HFFc6 (cell line): ENCODE data around the gene OSER1. TPM values are rescaled to one million over a fixed set of nuclear protein-coding genes. Genes with fewer than 3 reads are reported as not detected.
A peak's percentile ranks its signal among the peaks of the same experiment; 100 is the strongest.

Experiments
- DNase-seq: peaks from one replicate; pipeline ENCODE4 v3.0.0-alpha.2; 2018
- H3K27ac Mint-ChIP-seq: 2 replicates; pipeline ENCODE4 v1.8.0; 2020; ENCODE audit warnings: mild to moderate bottlenecking, mixed read lengths
- H3K27me3 Mint-ChIP-seq: 2 replicates; pipeline ENCODE4 v1.8.0; 2021; ENCODE audit warnings: mild to moderate bottlenecking, moderate library complexity, mixed read lengths; ENCODE audit not compliant: insufficient read depth
- H3K36me3 Mint-ChIP-seq: 2 replicates; pipeline ENCODE4 v1.8.0; 2021; ENCODE audit warnings: low read depth, mixed read lengths
- H3K4me1 Mint-ChIP-seq: 2 replicates; pipeline ENCODE4 v1.8.0; 2020; ENCODE audit warnings: low read depth, mixed read lengths
- H3K4me3 Mint-ChIP-seq: 2 replicates; pipeline ENCODE4 v1.8.0; 2020; ENCODE audit warnings: mild to moderate bottlenecking, moderate library complexity, mixed read lengths
- H3K9me3 Mint-ChIP-seq: 2 replicates; pipeline ENCODE4 v1.8.0; 2020; ENCODE audit warnings: mild to moderate bottlenecking, mixed read lengths
- total RNA-seq, 6 experiments: library from RNA; stranded (reverse); fragmentation: NEBNext Ultra II Directional; extraction: Animal tissue kit (Norgen Biotek cat#: 25700); gene quantifications; 2 replicates in 1 of 6; 3 replicates in 5 of 6; pipeline ENCODE4 v1.2.3, GENCODE V29; 2021
- TF ChIP-seq, protein P1 (sequence below): fragments of 200-600 bp; sonication (generic); IDR thresholded peaks from 2 replicates; pipeline ENCODE4 v1.5.0; 2021; ENCODE audit warnings: antibody characterized with exemption, mild to moderate bottlenecking

Gene OSER1
- total RNA-seq, 6 experiments from 2014 or later: 33.1 to 38.8 (median 36.2) TPM

DNA sequence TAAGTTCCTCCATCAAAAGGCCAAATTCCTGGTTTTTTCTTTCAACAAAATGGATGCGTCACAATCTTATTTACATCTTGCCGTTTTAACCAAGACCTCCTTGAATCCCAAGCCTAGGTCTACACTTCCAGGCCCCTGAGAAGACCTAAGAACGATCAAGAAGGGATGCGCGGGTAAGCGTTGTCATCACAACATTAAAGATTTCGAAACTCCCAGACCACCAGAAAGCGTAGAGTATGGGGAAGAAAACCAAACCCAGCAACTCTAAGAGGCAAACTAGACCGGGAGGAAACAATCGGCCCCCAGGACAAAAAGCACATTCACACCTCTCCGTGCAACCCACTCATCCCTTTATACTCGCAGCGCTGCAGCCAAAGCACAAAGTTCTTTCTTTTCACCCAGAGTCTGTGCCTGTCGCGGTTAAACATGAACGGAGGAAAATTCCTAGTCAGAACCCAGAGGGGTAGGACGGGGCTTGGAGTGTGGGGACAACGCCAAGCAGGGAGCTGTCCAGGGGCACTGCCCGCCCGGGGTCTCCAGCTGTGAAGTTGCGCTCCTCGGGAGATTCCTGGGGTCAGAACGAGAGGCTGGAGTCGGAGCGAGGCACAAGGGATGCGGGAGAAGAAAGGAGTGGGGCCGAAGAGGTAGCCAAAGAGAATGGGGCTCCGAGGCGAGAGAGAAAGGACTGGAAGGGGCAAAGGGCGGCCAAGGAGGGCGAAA lies 725 bp downstream of the OSER1 start:
- TF ChIP-seq, protein P1, sequence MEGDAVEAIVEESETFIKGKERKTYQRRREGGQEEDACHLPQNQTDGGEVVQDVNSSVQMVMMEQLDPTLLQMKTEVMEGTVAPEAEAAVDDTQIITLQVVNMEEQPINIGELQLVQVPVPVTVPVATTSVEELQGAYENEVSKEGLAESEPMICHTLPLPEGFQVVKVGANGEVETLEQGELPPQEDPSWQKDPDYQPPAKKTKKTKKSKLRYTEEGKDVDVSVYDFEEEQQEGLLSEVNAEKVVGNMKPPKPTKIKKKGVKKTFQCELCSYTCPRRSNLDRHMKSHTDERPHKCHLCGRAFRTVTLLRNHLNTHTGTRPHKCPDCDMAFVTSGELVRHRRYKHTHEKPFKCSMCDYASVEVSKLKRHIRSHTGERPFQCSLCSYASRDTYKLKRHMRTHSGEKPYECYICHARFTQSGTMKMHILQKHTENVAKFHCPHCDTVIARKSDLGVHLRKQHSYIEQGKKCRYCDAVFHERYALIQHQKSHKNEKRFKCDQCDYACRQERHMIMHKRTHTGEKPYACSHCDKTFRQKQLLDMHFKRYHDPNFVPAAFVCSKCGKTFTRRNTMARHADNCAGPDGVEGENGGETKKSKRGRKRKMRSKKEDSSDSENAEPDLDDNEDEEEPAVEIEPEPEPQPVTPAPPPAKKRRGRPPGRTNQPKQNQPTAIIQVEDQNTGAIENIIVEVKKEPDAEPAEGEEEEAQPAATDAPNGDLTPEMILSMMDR: no peak
- peak overlapping the region; percentile 96 for H3K27ac Mint-ChIP-seq
- DNase-seq: peak; percentile 5
- peak overlapping the region; percentile 98 for H3K4me3 Mint-ChIP-seq
- no peaks in the 10 kb centered on the region for H3K9me3 Mint-ChIP-seq
- peaks cover 42% of the 10 kb centered on the region for H3K36me3 Mint-ChIP-seq
- H3K27me3 Mint-ChIP-seq: peaks cover 5% of the 10 kb centered on the region
- peaks cover 59% of the 10 kb centered on the region for H3K4me1 Mint-ChIP-seq

DNA sequence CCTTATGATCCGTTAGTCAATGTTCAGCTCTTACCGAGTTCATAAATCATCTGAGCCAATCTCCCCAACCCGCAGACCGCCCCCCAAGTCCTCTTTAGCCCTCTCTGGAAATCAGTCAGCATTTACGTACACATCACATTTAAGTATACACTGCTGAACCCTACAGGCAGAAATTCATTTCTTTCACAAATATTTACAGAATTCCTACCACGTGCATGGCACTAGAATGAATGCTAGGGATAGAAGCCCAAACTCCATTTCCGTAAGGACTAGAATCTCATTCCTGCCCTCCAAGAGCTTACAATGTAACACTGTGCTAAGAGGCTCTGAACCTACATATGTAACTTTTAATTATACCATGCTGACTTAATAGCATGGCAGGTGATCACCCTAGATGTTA lies 1.8 kb downstream of the OSER1 start:
- Mint-ChIP-seq H3K9me3 (no peaks in the 10 kb centered on the region), H3K4me1 (peaks cover 69% of the 10 kb centered on the region), H3K27me3 (peaks cover 5% of the 10 kb centered on the region), H3K27ac (peak overlapping the region; percentile 96), H3K4me3 (peak overlapping the region; percentile 98), H3K36me3 (peaks cover 43% of the 10 kb centered on the region)
- peak; percentile 55 for DNase-seq
- TF ChIP-seq, protein P1: peak; percentile 31

DNA sequence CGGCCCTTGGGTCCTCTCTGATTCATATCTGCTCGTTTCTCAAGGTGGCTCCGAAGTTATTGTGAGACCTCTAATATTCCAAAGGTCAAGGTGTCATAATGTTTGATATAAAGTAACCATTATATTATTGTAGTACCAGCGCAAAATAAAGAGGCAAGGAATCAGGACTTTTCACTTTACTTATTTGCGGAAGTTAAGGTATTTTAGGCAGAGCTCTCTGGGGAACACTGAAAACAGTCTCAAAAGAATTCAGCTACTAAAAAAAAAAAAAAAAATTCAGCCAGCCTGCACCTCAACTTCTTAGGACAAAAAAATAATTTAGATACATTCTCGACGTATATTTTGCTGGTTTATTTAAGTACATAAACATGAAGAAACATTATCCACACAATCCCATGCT lies 2.4 kb downstream of the OSER1 start:
- Mint-ChIP-seq H3K27ac (peak overlapping the region; percentile 96), H3K4me3 (peak overlapping the region; percentile 98)

DNA sequence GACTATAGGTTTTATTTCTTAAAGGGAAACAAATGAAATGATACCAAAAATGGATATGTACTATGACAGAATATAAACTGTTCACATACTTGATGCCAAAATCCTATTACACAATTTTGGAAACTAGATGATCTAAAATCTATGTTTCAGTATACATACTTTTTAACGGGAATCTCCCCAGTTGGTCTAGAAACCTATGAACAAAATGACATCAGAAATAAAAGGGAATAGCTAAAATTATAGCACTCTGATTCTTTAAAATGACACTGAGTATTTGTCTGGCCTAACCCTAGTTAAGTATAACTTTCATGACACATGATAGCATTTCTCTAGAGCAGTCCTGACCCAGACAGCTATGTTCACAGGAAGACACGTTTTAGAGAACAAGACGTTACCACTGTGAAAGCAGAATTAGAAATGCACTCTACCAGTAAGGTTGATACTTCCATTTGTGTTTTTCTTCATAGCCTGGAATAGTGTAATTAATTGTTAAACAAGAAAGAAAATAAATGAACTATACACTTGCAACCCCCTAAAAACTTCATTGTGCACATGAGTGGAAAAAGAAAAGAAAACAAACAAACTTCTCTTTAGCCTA lies 3.3 kb downstream of the OSER1 start:
- H3K9me3 Mint-ChIP-seq: no peaks in the 10 kb centered on the region
- TF ChIP-seq, protein P1: no peak
- peak overlapping the region; percentile 60 for H3K27ac Mint-ChIP-seq
- H3K4me1 Mint-ChIP-seq: peaks cover 83% of the 10 kb centered on the region
- DNase-seq: no peak
- peak overlapping the region; percentile 98 for H3K4me3 Mint-ChIP-seq
- peaks cover 5% of the 10 kb centered on the region for H3K27me3 Mint-ChIP-seq
- peaks cover 52% of the 10 kb centered on the region for H3K36me3 Mint-ChIP-seq

More for the DNA sequence above, 2.4 kb downstream of the OSER1 start:
- Mint-ChIP-seq H3K27me3 (peaks cover 5% of the 10 kb centered on the region), H3K9me3 (no peaks in the 10 kb centered on the region), H3K36me3 (peaks cover 43% of the 10 kb centered on the region), H3K4me1 (peaks cover 75% of the 10 kb centered on the region)
- TF ChIP-seq, protein P1: no peak
- DNase-seq: no peak

DNA sequence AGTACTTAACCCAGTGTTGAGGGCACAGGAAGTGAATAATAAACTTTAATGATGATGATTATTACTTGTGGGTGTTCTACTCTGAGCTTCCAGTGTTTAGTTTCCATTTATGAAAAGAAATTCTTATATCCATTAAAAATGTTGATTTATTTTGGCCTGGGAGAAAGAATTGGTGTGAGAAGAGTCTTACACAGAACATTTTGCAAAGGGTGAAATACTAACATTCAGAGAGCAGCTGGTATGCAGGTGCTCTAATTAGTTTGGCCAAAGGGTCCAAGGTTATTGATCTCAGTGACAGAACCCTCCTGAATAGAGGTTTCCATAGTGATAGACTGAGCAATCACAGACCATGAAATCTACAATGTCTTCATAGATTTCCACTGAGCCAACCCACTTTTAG lies 4.4 kb downstream of the OSER1 start:
- no peaks in the 10 kb centered on the region for H3K9me3 Mint-ChIP-seq
- peaks cover 83% of the 10 kb centered on the region for H3K4me1 Mint-ChIP-seq
- DNase-seq: no peak
- H3K27ac Mint-ChIP-seq: peak overlapping the region; percentile 62
- TF ChIP-seq, protein P1: no peak
- peaks cover 62% of the 10 kb centered on the region for H3K36me3 Mint-ChIP-seq
- peaks cover 5% of the 10 kb centered on the region for H3K27me3 Mint-ChIP-seq
- H3K4me3 Mint-ChIP-seq: peak overlapping the region; percentile 41
